Stimulated activated naive CD8-positive, alpha-beta T cell treated with anti-CD3 and anti-CD28 coated beads, Interleukin-15, Interleukin-2, amounts not matched to agents 100 ng/mL and 50 ng/mL, for 24 hours (primary cell): ENCODE data around the gene YBEY.

ENCODE experiments used
- H3K27ac Mint-ChIP-seq: one replicate; pipeline ENCODE4 v1.8.0; 2021; ENCODE audit warnings: mild to moderate bottlenecking, mixed read lengths
- H3K27me3 Mint-ChIP-seq: one replicate; pipeline ENCODE4 v1.8.0; 2021; ENCODE audit warnings: mixed read lengths
- H3K36me3 Mint-ChIP-seq: one replicate; pipeline ENCODE4 v1.8.0; 2021; ENCODE audit warnings: low read depth, mixed read lengths
- H3K4me1 Mint-ChIP-seq: one replicate; pipeline ENCODE4 v1.8.0; 2021; ENCODE audit warnings: low read depth, mixed read lengths
- H3K4me3 Mint-ChIP-seq: one replicate; pipeline ENCODE4 v1.8.0; 2021; ENCODE audit warnings: mild to moderate bottlenecking, mixed read lengths
- H3K9me3 Mint-ChIP-seq: one replicate; pipeline ENCODE4 v1.8.0; 2021; ENCODE audit warnings: mixed read lengths

The YBEY gene

GRCh38 chr21:46284733-46285132, 1.4 kb upstream of the YBEY start:
- Mint-ChIP-seq H3K4me1 (peaks cover 62% of the 10 kb centered on the region), H3K36me3 (peaks cover 56% of the 10 kb centered on the region), H3K9me3 (no peaks in the 10 kb centered on the region), H3K27me3 (no peaks in the 10 kb centered on the region), H3K27ac (peak overlapping the region; percentile 91), H3K4me3 (peak overlapping the region; percentile 95)

DNA sequence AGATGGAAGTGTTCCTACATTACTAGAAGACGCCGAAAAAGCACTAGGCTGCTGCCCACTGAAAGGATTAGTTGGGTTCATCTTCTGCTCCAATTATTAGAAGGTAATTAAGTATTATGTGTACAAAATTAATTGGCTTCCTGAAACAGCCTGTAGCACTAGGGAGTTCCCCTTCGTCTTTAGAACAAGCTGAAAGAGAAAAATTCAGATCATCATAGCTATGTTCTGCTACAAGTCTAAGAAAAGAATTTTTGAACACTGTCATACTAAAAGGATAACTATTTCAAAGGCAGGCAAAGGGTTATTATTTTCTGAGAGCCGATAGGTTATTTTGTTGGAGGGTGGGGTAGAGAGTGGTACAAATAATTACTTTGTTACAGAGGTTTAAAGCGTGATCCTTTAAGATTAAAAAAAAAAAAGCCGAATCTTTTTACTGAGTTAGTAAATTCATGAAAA, 908 bp upstream of the YBEY start, which contains the start of gene MCM3AP:
Gene MCM3AP (minus strand): TSS at position 406 of the 456 bp plus-strand sequence. CDS start 325 bp downstream, at position 81.
- H3K9me3 Mint-ChIP-seq: no peaks in the 10 kb centered on the region
- peak within 1 kb of the TSS; percentile 96 for H3K27ac Mint-ChIP-seq
- H3K27me3 Mint-ChIP-seq: no peaks in the 10 kb centered on the region
- H3K4me1 Mint-ChIP-seq: peaks cover 65% of the 10 kb centered on the region
- peak within 1 kb of the TSS; percentile 95 for H3K4me3 Mint-ChIP-seq
- peaks cover 56% of the 10 kb centered on the region for H3K36me3 Mint-ChIP-seq

- Mint-ChIP-seq H3K36me3 (peaks cover 50% of the 10 kb centered on the region), H3K9me3 (no peaks in the 10 kb centered on the region), H3K4me3 (peak overlapping the region; percentile 95), H3K27me3 (no peaks in the 10 kb centered on the region), H3K4me1 (peaks cover 58% of the 10 kb centered on the region), H3K27ac (peak overlapping the region; percentile 96)
Measured at GRCh38 chr21:46286648-46287002, 483 bp downstream of the YBEY start.

DNA sequence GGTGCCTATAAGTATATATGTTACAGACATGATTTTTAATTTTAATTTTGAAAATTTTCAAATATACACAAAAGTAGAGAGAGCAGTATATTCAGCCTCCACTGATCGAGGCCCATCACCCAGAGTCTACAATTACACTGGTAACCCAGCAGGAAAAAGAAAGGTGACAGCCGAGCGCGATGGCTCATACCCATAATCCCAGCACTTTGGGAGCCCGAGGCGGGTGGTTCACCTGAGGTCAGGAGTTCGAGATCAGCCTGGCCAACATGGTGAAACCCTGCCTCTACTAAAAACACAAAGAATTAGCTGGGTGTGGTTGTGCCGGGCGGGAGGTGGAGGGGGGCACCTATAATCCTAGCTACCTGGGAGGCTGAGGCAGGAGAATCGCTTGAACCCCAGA, 1.4 kb downstream of the YBEY start:
- Mint-ChIP-seq H3K9me3 (no peaks in the 10 kb centered on the region), H3K4me3 (no peak overlapping the region), H3K36me3 (peaks cover 51% of the 10 kb centered on the region), H3K4me1 (peaks cover 51% of the 10 kb centered on the region), H3K27me3 (no peaks in the 10 kb centered on the region), H3K27ac (no peak overlapping the region)

- Mint-ChIP-seq H3K9me3 (no peaks in the 10 kb centered on the region), H3K4me3 (no peak overlapping the region), H3K27ac (no peak overlapping the region), H3K36me3 (peaks cover 33% of the 10 kb centered on the region), H3K4me1 (peaks cover 35% of the 10 kb centered on the region), H3K27me3 (no peaks in the 10 kb centered on the region)
Measured at GRCh38 chr21:46289655-46290179, 3.6 kb downstream of the YBEY start.

GRCh38 chr21:46291561-46291960, 5.4 kb downstream of the YBEY start:
- Mint-ChIP-seq H3K36me3 (peaks cover 32% of the 10 kb centered on the region), H3K4me1 (peaks cover 39% of the 10 kb centered on the region), H3K27ac (no peak overlapping the region), H3K4me3 (no peak overlapping the region), H3K27me3 (no peaks in the 10 kb centered on the region), H3K9me3 (no peaks in the 10 kb centered on the region)

DNA sequence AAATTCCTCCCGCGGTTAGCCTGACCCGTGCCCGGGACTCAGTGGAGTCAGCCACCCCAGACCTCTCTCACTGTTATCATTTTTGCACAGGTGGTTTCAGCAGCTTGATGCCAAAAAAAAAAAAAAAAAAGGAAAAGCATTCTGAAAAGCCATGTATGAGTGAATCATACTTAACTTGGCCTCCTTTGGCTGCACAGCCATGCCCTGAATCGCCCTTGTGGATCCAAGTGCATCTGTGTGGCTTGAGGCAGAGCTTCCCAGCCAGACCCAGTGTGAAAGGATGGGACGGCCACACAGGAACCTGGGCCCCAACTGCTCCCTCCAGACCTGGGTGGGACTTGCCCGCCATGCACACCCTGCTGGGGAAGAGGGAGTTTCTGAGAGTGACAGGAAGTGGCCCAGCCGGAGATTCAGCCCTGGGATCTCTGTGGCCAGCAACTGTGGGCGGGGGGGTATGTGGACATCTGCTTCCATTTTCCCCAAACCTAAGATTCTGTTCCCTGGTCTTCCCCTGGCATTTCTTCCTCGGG, 8.6 kb downstream of the YBEY start:
- Mint-ChIP-seq H3K27ac (no peak overlapping the region), H3K27me3 (no peaks in the 10 kb centered on the region), H3K4me3 (no peak overlapping the region), H3K4me1 (peaks cover 29% of the 10 kb centered on the region), H3K9me3 (no peaks in the 10 kb centered on the region), H3K36me3 (peaks cover 25% of the 10 kb centered on the region)

GRCh38 chr21:46295177-46295770, 9.1 kb downstream of the YBEY start:
- Mint-ChIP-seq H3K27me3 (no peaks in the 10 kb centered on the region), H3K27ac (peak overlapping the region; percentile 36), H3K36me3 (peaks cover 20% of the 10 kb centered on the region), H3K4me1 (peaks cover 25% of the 10 kb centered on the region), H3K9me3 (no peaks in the 10 kb centered on the region), H3K4me3 (no peak overlapping the region)

- H3K27ac Mint-ChIP-seq: peak overlapping the region; percentile 65
- H3K4me3 Mint-ChIP-seq: peak overlapping the region; percentile 43
- H3K36me3 Mint-ChIP-seq: peaks cover 25% of the 10 kb centered on the region
- no peaks in the 10 kb centered on the region for H3K9me3 Mint-ChIP-seq
- H3K4me1 Mint-ChIP-seq: peaks cover 23% of the 10 kb centered on the region
- H3K27me3 Mint-ChIP-seq: no peaks in the 10 kb centered on the region
Measured at GRCh38 chr21:46295996-46296752, 10.0 kb downstream of the YBEY start.

GRCh38 chr21:46297338-46298271, 11.5 kb downstream of the YBEY start:
- peak overlapping the region; percentile 60 for H3K4me3 Mint-ChIP-seq
- H3K36me3 Mint-ChIP-seq: peaks cover 18% of the 10 kb centered on the region
- no peaks in the 10 kb centered on the region for H3K27me3 Mint-ChIP-seq
- H3K9me3 Mint-ChIP-seq: no peaks in the 10 kb centered on the region
- peak overlapping the region; percentile 36 for H3K27ac Mint-ChIP-seq
- peaks cover 23% of the 10 kb centered on the region for H3K4me1 Mint-ChIP-seq

GRCh38 chr21:46299167-46299566, 13.0 kb downstream of the YBEY start:
- Mint-ChIP-seq H3K9me3 (no peaks in the 10 kb centered on the region), H3K27me3 (no peaks in the 10 kb centered on the region), H3K4me1 (peaks cover 23% of the 10 kb centered on the region), H3K27ac (no peak overlapping the region), H3K4me3 (no peak overlapping the region), H3K36me3 (peaks cover 23% of the 10 kb centered on the region)

DNA sequence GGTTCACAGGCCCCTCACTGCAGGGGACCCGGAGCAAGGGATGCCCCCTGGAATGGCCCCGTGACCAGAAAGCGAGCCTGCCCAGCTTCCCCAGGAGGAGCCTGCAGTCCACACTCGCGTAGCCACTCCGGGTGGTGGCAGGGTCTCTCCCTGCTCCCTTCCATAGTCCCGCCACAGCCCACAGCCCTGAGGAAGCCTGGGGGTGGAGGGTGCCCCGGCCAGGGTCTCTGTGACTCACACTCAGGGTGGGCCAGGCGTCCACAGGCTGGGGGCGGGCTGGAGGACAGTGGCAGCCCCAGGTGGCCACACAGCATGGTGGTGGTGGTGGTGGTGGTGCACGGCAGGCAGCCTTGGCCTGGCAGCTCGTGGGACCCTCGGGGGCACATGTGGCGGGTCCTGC, 15.6 kb downstream of the YBEY start:
- Mint-ChIP-seq H3K4me1 (peaks cover 5% of the 10 kb centered on the region), H3K9me3 (no peaks in the 10 kb centered on the region), H3K27me3 (no peaks in the 10 kb centered on the region), H3K4me3 (no peak overlapping the region), H3K36me3 (peaks cover 32% of the 10 kb centered on the region), H3K27ac (no peak overlapping the region)

DNA sequence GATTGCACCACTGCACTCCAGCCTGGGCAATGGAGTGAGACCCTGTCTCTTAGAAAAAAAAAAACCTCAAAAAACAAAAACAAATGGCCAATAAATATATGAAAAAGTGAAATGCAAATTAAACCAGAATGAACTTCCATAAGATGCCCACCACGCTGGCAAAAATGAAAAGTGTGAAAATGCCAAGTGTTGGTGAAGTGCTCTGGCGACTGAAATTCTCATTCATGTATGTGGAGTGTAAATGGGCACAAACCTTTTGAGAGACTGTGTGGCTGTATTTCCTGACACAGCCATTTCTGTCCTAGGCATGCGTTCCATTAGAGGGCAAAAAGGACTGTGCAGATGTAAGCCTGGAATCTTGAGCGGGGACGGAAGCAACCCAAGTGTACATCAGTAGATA, 18.3 kb downstream of the YBEY start:
- H3K27ac Mint-ChIP-seq: no peak overlapping the region

DNA sequence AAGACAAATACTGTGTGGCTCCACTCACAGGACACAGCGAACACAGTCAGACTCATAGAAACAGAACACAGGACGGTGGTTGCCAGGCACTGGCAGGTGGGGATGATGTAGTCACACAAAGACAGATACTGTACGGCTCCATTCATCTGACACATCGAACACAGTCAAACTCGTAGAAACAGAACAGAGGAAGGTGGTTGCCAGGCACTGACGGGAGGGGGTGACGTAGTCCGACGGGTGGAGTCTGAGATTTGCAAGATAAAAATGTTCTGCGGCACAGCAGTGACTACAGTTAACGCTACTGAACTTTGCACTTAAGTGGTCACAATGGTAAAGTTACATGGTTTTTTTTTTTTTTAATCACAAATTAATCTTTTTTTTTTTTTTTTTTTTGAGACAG, 18.8 kb downstream of the YBEY start:
- Mint-ChIP-seq H3K36me3 (peaks cover 41% of the 10 kb centered on the region), H3K9me3 (no peaks in the 10 kb centered on the region), H3K27me3 (no peaks in the 10 kb centered on the region), H3K27ac (no peak overlapping the region), H3K4me1 (peaks cover 6% of the 10 kb centered on the region), H3K4me3 (no peak overlapping the region)

More for the DNA sequence above, 18.3 kb downstream of the YBEY start:
- Mint-ChIP-seq H3K4me3 (no peak overlapping the region), H3K36me3 (peaks cover 43% of the 10 kb centered on the region), H3K4me1 (peaks cover 6% of the 10 kb centered on the region), H3K27me3 (no peaks in the 10 kb centered on the region), H3K9me3 (no peaks in the 10 kb centered on the region)
